Measurements from ENCODE around the gene KIAA1549. TPM values are rescaled to one million over a fixed set of nuclear protein-coding genes. Genes with fewer than 3 reads are reported as not detected.
"Not testable (repeated sequence)": the region's sequence is repeated elsewhere in the genome, so short reads cannot be mapped to it uniquely, and the experiment has no call there.

KIAA1549 gene
- total RNA-seq, 4 donors from 2014 or later: 0.83 to 2.1 (median 1.5) TPM

- DNase-seq (ENCODE audit: low spot score in 2 of 2): no peak
- 100% methylated on average over 3 of the region's 3 CpGs for WGBS
Measured at GRCh38 chr7:138801256-138801655, 179.9 kb downstream of the KIAA1549 start.

GRCh38 chr7:138799336-138800000, 181.7 kb downstream of the KIAA1549 start:
- H3K4me3 ChIP-seq: no peak overlapping the region
- H3K4me1 ChIP-seq: no peaks in the 10 kb centered on the region
- H3K27me3 ChIP-seq: no peaks in the 10 kb centered on the region
- H3K36me3 ChIP-seq: no peaks in the 10 kb centered on the region
- no peak overlapping the region for H3K27ac ChIP-seq
- no peaks in the 10 kb centered on the region for H3K9me3 ChIP-seq
- 70% methylated on average over 7 of the region's 7 CpGs for WGBS
- TF ChIP-seq POLR2AphosphoS5 (IDR thresholded peaks at IDR 0.05) (no peak), EP300 (IDR thresholded peaks at IDR 0.05) (no peak), CTCF (IDR thresholded peaks at IDR 0.05) (no peak), POLR2A (IDR thresholded peaks at IDR 0.05) (no peak)
- no peak for DNase-seq (ENCODE audit: low spot score in 2 of 2)

More at GRCh38 chr7:138801256-138801655, 179.9 kb downstream of the KIAA1549 start:
- H3K27ac ChIP-seq: no peak overlapping the region
- no peaks in the 10 kb centered on the region for H3K27me3 ChIP-seq
- H3K9me3 ChIP-seq: no peaks in the 10 kb centered on the region
- no peaks in the 10 kb centered on the region for H3K36me3 ChIP-seq
- TF ChIP-seq POLR2AphosphoS5 (IDR thresholded peaks at IDR 0.05): no peak
- no peak for TF ChIP-seq EP300 (IDR thresholded peaks at IDR 0.05)
- TF ChIP-seq POLR2A (IDR thresholded peaks at IDR 0.05): no peak
- TF ChIP-seq CTCF (IDR thresholded peaks at IDR 0.05): no peak
- H3K4me1 ChIP-seq: no peaks in the 10 kb centered on the region
- H3K4me3 ChIP-seq: no peak overlapping the region

GRCh38 chr7:138798836-138799235, 182.4 kb downstream of the KIAA1549 start:
- 62% methylated on average over 5 of the region's 5 CpGs for WGBS
- Histone ChIP-seq H3K4me1 (no peaks in the 10 kb centered on the region), H3K36me3 (no peaks in the 10 kb centered on the region), H3K9me3 (no peaks in the 10 kb centered on the region), H3K27me3 (no peaks in the 10 kb centered on the region), H3K27ac (peak overlapping the region; percentile 14), H3K4me3 (no peak overlapping the region)
- no peak for DNase-seq (ENCODE audit: low spot score in 2 of 2)
- TF ChIP-seq CTCF (IDR thresholded peaks at IDR 0.05) (no peak), POLR2A (IDR thresholded peaks at IDR 0.05) (no peak), EP300 (IDR thresholded peaks at IDR 0.05) (no peak), POLR2AphosphoS5 (IDR thresholded peaks at IDR 0.05) (no peak)

GRCh38 chr7:138797715-138798320, 183.4 kb downstream of the KIAA1549 start, which contains the start of the genes ATP6V0A4 and TMEM213:
TSS of gene ATP6V0A4 (minus strand) at chr7:138798196. CDS start at chr7:138771247, 26,949 bp downstream.
TSS of gene TMEM213 (plus strand) at chr7:138797994. CDS start at chr7:138798105, 111 bp downstream.
- Histone ChIP-seq H3K9me3 (no peaks in the 10 kb centered on the region), H3K36me3 (no peaks in the 10 kb centered on the region), H3K27me3 (no peaks in the 10 kb centered on the region), H3K4me3 (no peak within 1 kb of the TSS), H3K4me1 (no peaks in the 10 kb centered on the region), H3K27ac (peak within 1 kb of the TSS; percentile 14)
- no peak for TF ChIP-seq POLR2A (IDR thresholded peaks at IDR 0.05)
- no peak for TF ChIP-seq EP300 (IDR thresholded peaks at IDR 0.05)
- TF ChIP-seq POLR2AphosphoS5 (IDR thresholded peaks at IDR 0.05): no peak
- no peak for TF ChIP-seq CTCF (IDR thresholded peaks at IDR 0.05)
- peak in 1 of 2 donors; percentile 52 for DNase-seq (ENCODE audit: low spot score in 2 of 2)
- 14% methylated on average over 14 of the region's 14 CpGs for WGBS

GRCh38 chr7:138797046-138797445, 184.1 kb downstream of the KIAA1549 start:
- not testable (repeated sequence) for H3K9me3 ChIP-seq; H3K4me1 ChIP-seq; H3K4me3 ChIP-seq; H3K36me3 ChIP-seq; H3K27me3 ChIP-seq; DNase-seq (ENCODE audit: low spot score in 2 of 2); H3K27ac ChIP-seq
- WGBS: 77% methylated on average over 4 of the region's 4 CpGs

All from suprapubic skin (tissue), 4 donors.